Liver (tissue), 9 donors: ENCODE data around the gene GPR31. TPM values are rescaled to one million over a fixed set of nuclear protein-coding genes. Genes with fewer than 3 reads are reported as not detected.

Source experiments
- DNase-seq: peaks from one replicate; pipeline ENCODE4 v3.0.0-alpha.2; 2017; ENCODE audit warnings: low spot score
- H3K27ac ChIP-seq, 2 donors: one replicate each; pipeline ENCODE4 v1.7.0; 2013; ENCODE audit warnings: inconsistent platforms in 2 of 2, low read length in 2 of 2, control low read depth in 1 of 2, low read depth in 1 of 2, mild to moderate bottlenecking in 1 of 2
- H3K27me3 ChIP-seq, 4 donors: one replicate each; pipeline versions ENCODE4 v1.6.1 to v1.7.0; 2013; ENCODE audit warnings: low read length in 3 of 4, inconsistent platforms in 1 of 4, mild to moderate bottlenecking in 1 of 4, moderate library complexity in 1 of 4; ENCODE audit not compliant: control insufficient read depth in 4 of 4, insufficient read depth in 4 of 4
- H3K36me3 ChIP-seq, 4 donors: one replicate each; pipeline versions ENCODE4 v1.6.1 to v1.7.0; 2013; ENCODE audit warnings: low read length in 3 of 4, mild to moderate bottlenecking in 3 of 4, low read depth in 1 of 4, moderate library complexity in 1 of 4; ENCODE audit not compliant: control insufficient read depth in 4 of 4, insufficient read depth in 3 of 4
- H3K4me1 ChIP-seq, 4 donors: one replicate each; pipeline versions ENCODE4 v1.6.1 to v1.7.0; 2013; ENCODE audit warnings: low read length in 3 of 4, mild to moderate bottlenecking in 3 of 4, moderate library complexity in 1 of 4; ENCODE audit not compliant: control insufficient read depth in 4 of 4, insufficient read depth in 4 of 4
- H3K4me3 ChIP-seq, 3 donors: one replicate each; pipeline versions ENCODE4 v1.6.1 to v1.7.0; 2013; ENCODE audit warnings: low read length in 3 of 3, control low read depth in 1 of 3, low read depth in 1 of 3, mild to moderate bottlenecking in 1 of 3
- H3K9ac ChIP-seq, 2 donors: one replicate each; pipeline ENCODE4 v1.7.0; 2013; ENCODE audit warnings: low read length in 2 of 2, mild to moderate bottlenecking in 2 of 2, moderate library complexity in 2 of 2, control low read depth in 1 of 2, low read depth in 1 of 2
- H3K9me3 ChIP-seq, 4 donors: one replicate each; pipeline versions ENCODE4 v1.6.1 to v1.7.0; 2013; ENCODE audit warnings: low read length in 3 of 4; ENCODE audit not compliant: control insufficient read depth in 4 of 4
- EGR1 ChIP-seq, 2 donors: IDR thresholded peaks; 2 replicates each; pipeline ENCODE4 v1.6.1; 2016 to 2018; ENCODE audit warnings: antibody characterized with exemption in 2 of 2, low read depth in 2 of 2
- FOXA1 ChIP-seq: IDR thresholded peaks from 2 replicates; pipeline ENCODE4 v1.6.1; 2016; ENCODE audit warnings: antibody characterized with exemption
- FOXA2 ChIP-seq: IDR thresholded peaks from 2 replicates; pipeline ENCODE4 v1.6.1; 2016; ENCODE audit warnings: antibody characterized with exemption
- GABPA ChIP-seq, 2 donors: IDR thresholded peaks in 1 of 2; conservative IDR thresholded peaks in 1 of 2; 2 replicates each; pipeline ENCODE4 v1.6.1; 2016; ENCODE audit warnings: antibody characterized with exemption in 2 of 2, mild to moderate bottlenecking in 1 of 2, moderate library complexity in 1 of 2
- HNF4A ChIP-seq, 2 donors: conservative IDR thresholded peaks; 2 replicates each; pipeline ENCODE4 v1.6.1; 2016; ENCODE audit warnings: antibody characterized with exemption in 2 of 2, mild to moderate bottlenecking in 2 of 2
- HNF4G ChIP-seq: IDR thresholded peaks from 2 replicates; pipeline ENCODE4 v1.6.1; 2016; ENCODE audit warnings: antibody characterized with exemption
- JUND ChIP-seq, 2 donors: IDR thresholded peaks; 2 replicates each; pipeline ENCODE4 v1.6.1; 2016; ENCODE audit warnings: antibody characterized with exemption in 2 of 2
- NR2F2 ChIP-seq: IDR thresholded peaks from 2 replicates; pipeline ENCODE4 v1.6.1; 2016; ENCODE audit warnings: antibody characterized with exemption
- RAD21 ChIP-seq, 2 donors: IDR thresholded peaks; 2 replicates each; pipeline ENCODE4 v1.6.1; 2016; ENCODE audit warnings: antibody characterized with exemption in 2 of 2, mild to moderate bottlenecking in 2 of 2
- SP1 ChIP-seq: IDR thresholded peaks from 2 replicates; pipeline ENCODE4 v1.6.1; 2018; ENCODE audit warnings: antibody characterized with exemption, mild to moderate bottlenecking
- TAF1 ChIP-seq: conservative IDR thresholded peaks from 2 replicates; pipeline ENCODE4 v1.6.1; 2016; ENCODE audit warnings: antibody characterized with exemption, mild to moderate bottlenecking
- YY1 ChIP-seq: IDR thresholded peaks from 2 replicates; pipeline ENCODE4 v1.6.1; 2016; ENCODE audit warnings: antibody characterized with exemption, mild to moderate bottlenecking
- ZBTB33 ChIP-seq: IDR thresholded peaks from 2 replicates; pipeline ENCODE4 v1.6.1; 2016; ENCODE audit warnings: antibody characterized with exemption
- WGBS: extraction: QIAGEN DNeasy Blood & Tissue Kit; methylation state at CpG from one replicate; pipeline ENCODE4 v1.1.7; 2013; 5-methylcytosine and 5-hydroxymethylcytosine counted together
- polyA plus RNA-seq, 2 donors: library from polyadenylated mRNA; stranded (reverse) in 1 of 2; unstranded in 1 of 2; fragments of 200-250 nt in 1 of 2; fragments of >200 nt in 1 of 2; fragmentation: Nextera tagmentation in 1 of 2; extraction: Ambion mirVana in 1 of 2; gene quantifications; one replicate each; pipeline versions ENCODE4 v1.2.1 to v1.2.3, GENCODE V29; 2013 to 2015
- total RNA-seq, 2 donors: library from RNA; depleted of rRNA; stranded (reverse); fragments of >200 nt; gene quantifications; one replicate each; pipeline ENCODE4 v1.2.3, GENCODE V29; 2014
- TF ChIP-seq, protein P1 (sequence below): IDR thresholded peaks from 2 replicates; pipeline ENCODE4 v1.6.1; 2016; ENCODE audit warnings: antibody characterized with exemption
- TF ChIP-seq, protein P2 (sequence below): fragments of 150-350 bp; IDR thresholded peaks from 2 replicates; pipeline ENCODE4 v1.5.1; 2017; ENCODE audit warnings: improper control_type of control experiment, low read depth, low read length; ENCODE audit not compliant: missing input control
- TF ChIP-seq, protein P3 (sequence below): IDR thresholded peaks from 2 replicates; pipeline ENCODE4 v1.6.1; 2016; ENCODE audit warnings: antibody characterized with exemption, mild to moderate bottlenecking
- donor health status: healthy.
- donor health status: healthy.
- donor health status: healthy.
- donor health status: healthy.
- donor health status: healthy.

The GPR31 gene
- total and polyA plus RNA-seq, 4 donors, result not detected

- Histone ChIP-seq H3K4me1 (peaks cover 0 to 7% (median 0%) of the 10 kb centered on the region in 4 donors), H3K27ac (no peak overlapping the region), H3K4me3 (no peak overlapping the region), H3K27me3 (no peaks in the 10 kb centered on the region), H3K9me3 (no peaks in the 10 kb centered on the region), H3K36me3 (no peaks in the 10 kb centered on the region), H3K9ac (no peak overlapping the region)
- 73% methylated on average over 3 of the region's 3 CpGs for WGBS
- DNase-seq, result no peak
- TF ChIP-seq TAF1 (no peak), SP1 (no peak), ZBTB33 (no peak), FOXA2 (no peak), JUND (IDR thresholded peaks at IDR 0.05) (no peak)
- TF ChIP-seq, protein P1, sequence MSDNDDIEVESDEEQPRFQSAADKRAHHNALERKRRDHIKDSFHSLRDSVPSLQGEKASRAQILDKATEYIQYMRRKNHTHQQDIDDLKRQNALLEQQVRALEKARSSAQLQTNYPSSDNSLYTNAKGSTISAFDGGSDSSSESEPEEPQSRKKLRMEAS, result no peak
Measured at GRCh38 chr6:167125855-167126349, 31.9 kb downstream of the GPR31 start.

DNA sequence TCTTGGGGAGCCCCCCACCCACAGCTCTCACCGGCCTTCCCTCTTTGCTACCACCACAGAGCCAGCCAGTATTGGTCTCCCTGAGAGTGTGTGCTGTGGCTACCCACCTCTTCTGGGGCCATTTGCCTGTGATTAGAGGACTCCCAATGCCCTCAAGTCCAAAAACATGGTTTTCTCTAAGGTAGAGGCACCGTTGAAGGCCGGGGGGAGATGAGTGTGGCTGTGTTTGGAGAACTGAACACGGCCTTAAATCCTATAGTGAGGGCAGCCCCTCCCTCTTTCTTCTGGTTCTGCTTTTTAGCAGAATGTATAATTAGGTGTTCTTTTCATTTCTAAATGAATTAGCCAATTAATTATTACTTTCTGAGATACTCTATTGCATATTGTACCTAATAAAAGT lies 32.4 kb downstream of the GPR31 start:
- no peaks in the 10 kb centered on the region for H3K36me3 ChIP-seq
- no peak overlapping the region for H3K9ac ChIP-seq
- H3K4me3 ChIP-seq, result no peak overlapping the region
- peaks cover 0 to 7% (median 0%) of the 10 kb centered on the region in 4 donors for H3K4me1 ChIP-seq
- no peak for DNase-seq
- no peaks in the 10 kb centered on the region for H3K27me3 ChIP-seq
- H3K27ac ChIP-seq, result no peak overlapping the region
- no peak for TF ChIP-seq SP1
- no peak for TF ChIP-seq HNF4A (conservative IDR thresholded peaks at IDR 0.05)
- TF ChIP-seq, protein P2, sequence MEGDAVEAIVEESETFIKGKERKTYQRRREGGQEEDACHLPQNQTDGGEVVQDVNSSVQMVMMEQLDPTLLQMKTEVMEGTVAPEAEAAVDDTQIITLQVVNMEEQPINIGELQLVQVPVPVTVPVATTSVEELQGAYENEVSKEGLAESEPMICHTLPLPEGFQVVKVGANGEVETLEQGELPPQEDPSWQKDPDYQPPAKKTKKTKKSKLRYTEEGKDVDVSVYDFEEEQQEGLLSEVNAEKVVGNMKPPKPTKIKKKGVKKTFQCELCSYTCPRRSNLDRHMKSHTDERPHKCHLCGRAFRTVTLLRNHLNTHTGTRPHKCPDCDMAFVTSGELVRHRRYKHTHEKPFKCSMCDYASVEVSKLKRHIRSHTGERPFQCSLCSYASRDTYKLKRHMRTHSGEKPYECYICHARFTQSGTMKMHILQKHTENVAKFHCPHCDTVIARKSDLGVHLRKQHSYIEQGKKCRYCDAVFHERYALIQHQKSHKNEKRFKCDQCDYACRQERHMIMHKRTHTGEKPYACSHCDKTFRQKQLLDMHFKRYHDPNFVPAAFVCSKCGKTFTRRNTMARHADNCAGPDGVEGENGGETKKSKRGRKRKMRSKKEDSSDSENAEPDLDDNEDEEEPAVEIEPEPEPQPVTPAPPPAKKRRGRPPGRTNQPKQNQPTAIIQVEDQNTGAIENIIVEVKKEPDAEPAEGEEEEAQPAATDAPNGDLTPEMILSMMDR, result no peak
- no peak for TF ChIP-seq NR2F2
- TF ChIP-seq YY1, result no peak
- TF ChIP-seq ZBTB33, result no peak
- no peak for TF ChIP-seq GABPA (IDR thresholded peaks at IDR 0.05 in 1 of 2, conservative IDR thresholded peaks at IDR 0.05 in 1 of 2)
- no peak for TF ChIP-seq TAF1
- TF ChIP-seq, protein P3, sequence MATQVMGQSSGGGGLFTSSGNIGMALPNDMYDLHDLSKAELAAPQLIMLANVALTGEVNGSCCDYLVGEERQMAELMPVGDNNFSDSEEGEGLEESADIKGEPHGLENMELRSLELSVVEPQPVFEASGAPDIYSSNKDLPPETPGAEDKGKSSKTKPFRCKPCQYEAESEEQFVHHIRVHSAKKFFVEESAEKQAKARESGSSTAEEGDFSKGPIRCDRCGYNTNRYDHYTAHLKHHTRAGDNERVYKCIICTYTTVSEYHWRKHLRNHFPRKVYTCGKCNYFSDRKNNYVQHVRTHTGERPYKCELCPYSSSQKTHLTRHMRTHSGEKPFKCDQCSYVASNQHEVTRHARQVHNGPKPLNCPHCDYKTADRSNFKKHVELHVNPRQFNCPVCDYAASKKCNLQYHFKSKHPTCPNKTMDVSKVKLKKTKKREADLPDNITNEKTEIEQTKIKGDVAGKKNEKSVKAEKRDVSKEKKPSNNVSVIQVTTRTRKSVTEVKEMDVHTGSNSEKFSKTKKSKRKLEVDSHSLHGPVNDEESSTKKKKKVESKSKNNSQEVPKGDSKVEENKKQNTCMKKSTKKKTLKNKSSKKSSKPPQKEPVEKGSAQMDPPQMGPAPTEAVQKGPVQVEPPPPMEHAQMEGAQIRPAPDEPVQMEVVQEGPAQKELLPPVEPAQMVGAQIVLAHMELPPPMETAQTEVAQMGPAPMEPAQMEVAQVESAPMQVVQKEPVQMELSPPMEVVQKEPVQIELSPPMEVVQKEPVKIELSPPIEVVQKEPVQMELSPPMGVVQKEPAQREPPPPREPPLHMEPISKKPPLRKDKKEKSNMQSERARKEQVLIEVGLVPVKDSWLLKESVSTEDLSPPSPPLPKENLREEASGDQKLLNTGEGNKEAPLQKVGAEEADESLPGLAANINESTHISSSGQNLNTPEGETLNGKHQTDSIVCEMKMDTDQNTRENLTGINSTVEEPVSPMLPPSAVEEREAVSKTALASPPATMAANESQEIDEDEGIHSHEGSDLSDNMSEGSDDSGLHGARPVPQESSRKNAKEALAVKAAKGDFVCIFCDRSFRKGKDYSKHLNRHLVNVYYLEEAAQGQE, result no peak
- no peak for TF ChIP-seq FOXA2
- no peak for TF ChIP-seq EGR1 (IDR thresholded peaks at IDR 0.05; ENCODE audit: low read depth in 2 of 2)
- no peak for TF ChIP-seq FOXA1
- TF ChIP-seq HNF4G, result no peak
- no peak for TF ChIP-seq RAD21 (IDR thresholded peaks at IDR 0.05)
- no peaks in the 10 kb centered on the region for H3K9me3 ChIP-seq
- WGBS, result 89% methylated on average over 4 of the region's 4 CpGs
